Embryonic facial prominence (tissue), 1 donor: ENCODE data around the gene PDE6D.
"Not testable (repeated sequence)": the region's sequence is repeated elsewhere in the genome, so short reads cannot be mapped to it uniquely, and the experiment has no call there.

Source experiments
- DNase-seq: peaks from one replicate; pipeline ENCODE4 v3.0.0-alpha.2; 2016; ENCODE audit errors: extremely low spot score

The PDE6D gene

DNA sequence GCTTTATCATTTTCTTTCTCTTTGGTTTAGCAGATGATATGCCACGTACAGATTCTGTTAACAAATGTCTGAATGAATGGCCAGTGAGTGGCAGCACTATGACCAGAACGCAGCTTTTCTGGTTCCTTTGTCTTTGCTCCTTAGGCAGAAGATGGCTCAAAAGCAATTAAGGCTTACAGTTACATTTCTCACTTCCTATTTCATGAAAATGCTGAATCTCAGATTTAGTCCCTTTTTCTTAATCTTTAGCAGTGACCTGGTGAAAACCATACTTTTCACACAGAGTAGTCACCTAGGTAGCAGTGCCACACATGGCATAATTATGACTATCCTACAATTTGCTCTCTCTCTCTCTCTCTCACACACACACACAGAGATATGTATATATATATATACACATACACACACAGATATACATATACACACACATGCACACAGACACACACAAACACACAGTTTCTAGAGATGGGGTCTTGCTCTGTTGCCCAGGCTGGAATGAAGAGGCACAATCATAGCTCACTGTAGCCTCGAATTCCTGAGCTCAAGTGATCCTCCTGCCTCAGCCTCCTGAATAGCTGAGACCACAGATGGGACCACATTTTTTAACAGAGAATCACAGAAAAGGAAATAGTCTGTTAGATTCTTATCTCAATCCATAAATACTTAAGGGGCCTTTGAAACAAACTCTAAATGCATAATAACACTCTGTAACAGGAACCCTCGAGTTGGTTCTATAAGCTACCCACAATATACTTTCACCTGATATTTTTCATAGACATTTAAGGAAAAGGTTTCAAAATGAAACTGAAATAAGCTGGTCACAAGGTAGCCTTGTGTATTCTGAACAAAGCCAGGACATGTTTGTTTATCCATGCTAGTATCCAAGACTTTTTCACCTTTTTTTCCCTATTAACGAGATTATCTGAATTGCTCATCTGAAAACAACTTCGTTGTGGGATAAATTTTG, 11.6 kb downstream of the PDE6D start:
- DNase-seq = no peak

DNA sequence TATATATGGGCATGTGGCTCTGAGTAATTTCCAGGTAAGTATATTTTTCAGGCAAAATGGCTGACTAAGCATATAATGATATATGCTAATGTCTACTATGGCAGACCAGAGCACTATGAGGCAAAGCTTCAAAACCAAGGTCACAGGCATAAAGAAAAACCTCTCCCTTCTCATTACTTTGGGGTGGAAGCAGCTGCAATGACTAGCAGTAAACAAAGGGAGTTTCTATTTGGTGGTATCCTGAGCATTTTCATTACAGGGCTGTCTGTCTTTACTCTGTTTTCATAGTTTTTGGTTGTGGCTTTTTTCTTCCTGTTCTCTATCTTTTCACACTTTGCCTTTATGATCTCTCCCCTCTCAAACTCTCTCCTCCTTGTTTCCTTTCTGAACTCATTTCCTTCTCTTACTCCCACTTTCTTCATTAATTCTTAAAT, 15.6 kb downstream of the PDE6D start:
- DNase-seq = no peak

DNA sequence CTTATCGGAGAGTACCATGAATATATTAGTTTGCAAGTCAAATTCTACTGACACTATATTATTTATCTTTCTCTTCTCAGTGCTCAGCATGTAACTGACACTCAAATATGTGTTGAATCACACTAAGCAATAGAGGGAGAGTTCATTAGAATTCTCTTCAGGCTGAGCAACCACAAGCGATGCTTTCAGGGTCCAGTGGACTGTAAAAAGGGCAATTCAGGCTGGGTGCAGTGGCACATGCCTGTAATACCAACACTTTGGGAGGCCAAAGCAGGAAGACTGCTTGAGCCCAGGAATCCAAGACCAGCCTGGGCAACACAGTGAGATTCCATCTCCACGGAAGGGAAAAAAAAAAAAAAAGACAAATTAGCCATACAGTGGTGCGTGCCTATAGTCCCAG, 16.3 kb downstream of the PDE6D start:
- no peak for DNase-seq

DNA sequence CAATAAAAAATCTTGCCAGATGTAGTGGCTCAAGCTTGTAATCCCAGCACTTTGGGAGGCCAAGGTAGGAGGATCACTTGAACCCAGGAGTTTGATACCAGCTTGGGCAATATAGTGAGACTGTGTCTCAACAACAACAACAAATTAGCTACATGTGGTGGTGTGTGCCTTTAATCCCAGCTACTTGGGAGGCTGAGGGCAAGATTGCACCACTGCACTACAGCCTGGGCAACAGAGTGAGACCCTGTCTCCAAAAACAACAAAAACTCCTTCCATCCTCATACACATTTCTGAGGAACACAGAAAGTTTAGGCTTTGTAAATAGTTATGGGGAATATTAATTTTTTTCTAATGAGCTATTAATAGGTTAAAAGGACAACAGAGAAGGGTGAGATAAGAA, 17.0 kb downstream of the PDE6D start:
- DNase-seq = no peak

DNA sequence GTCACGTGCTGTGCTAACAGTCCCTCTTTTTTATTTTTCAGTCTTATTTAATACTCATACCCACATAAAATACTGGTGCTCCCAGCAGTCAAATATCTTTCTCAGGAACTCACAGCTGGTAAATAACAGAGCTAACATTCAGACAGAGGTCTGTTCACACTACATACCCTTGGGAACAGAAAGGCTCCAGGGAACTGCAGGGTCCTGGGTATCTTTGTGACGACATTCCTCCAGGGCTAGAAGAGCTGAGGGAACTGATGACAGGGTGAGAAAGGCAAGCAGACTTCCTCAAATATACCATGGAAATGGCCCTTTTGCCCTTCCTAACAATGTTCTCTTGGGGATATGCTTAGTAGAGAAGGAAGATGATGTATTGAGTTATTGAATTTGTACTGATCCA, 19.3 kb downstream of the PDE6D start:
- no peak for DNase-seq

DNA sequence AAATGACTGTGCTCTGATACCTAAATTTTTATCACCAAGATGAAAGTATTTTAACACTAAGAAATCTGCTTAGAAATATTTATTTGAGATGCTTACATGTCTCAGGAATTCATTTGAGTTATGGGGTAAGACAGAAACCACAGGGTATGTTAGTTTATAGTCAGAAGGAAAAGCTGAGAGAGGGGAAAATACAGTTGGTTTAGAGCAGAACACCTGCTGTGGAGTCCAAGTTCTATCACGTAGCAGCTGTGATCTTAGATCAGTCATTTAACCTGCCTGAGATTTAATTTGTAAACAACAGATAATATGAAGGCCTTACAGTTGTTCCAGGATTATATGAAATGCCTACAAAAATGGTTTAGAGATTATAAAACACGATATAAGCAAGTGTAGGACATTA, 29.0 kb downstream of the PDE6D start:
- DNase-seq = no peak

DNA sequence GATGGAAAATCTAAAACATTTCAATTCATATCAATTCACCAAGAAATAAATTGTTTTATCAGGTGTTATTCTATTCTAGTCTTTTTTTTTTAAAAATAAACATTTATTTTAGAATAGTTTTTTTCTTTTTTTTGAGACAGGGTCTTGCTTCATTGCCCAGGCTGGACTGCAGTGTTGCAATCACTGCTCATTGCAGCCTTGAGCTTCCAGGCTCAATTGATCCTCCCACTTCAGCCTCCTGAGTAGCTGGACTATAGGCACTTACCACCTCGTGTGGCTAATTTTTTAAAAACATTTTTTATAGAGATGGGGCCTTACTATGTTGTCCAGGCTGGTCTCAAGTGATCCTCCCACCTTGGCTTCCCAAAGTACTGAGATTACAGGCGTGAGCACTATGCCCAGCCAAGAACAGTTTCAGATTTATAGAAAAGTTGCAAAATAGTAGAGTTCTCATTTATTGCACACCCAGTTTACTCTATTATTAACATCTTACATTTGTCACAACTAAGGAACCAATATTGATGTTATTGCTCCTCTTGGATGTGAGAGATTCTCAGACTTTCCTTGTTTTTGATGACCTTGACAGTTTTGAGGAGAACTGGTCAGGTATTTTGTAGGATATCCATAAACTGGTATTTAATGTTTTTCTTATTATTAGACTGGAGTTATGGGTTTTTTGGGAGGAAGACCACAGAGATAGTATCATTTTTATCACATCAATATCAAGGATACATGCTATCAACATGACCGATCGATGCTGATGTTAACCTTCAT, 29.9 kb downstream of the PDE6D start:
- no peak for DNase-seq

DNA sequence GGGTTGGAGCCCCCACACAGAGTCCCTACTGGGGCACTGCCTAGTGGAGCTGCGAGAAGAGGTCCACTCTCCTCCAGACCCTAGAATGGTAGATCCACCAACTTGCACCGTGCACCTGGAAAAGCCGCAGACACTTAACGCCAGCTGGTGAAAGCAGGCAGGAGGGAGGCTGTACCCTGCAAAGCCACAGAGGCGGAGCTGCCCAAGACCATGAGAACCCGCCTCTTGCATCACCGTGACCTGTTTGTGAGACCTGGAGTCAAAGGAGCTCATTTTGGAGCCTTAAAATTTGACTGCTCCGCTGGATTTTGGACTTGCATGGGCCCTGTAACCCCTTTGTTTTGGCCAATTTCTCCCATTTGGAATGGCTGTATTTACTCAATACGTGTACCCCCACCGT, 32.1 kb downstream of the PDE6D start:
- not testable (repeated sequence) for DNase-seq

DNA sequence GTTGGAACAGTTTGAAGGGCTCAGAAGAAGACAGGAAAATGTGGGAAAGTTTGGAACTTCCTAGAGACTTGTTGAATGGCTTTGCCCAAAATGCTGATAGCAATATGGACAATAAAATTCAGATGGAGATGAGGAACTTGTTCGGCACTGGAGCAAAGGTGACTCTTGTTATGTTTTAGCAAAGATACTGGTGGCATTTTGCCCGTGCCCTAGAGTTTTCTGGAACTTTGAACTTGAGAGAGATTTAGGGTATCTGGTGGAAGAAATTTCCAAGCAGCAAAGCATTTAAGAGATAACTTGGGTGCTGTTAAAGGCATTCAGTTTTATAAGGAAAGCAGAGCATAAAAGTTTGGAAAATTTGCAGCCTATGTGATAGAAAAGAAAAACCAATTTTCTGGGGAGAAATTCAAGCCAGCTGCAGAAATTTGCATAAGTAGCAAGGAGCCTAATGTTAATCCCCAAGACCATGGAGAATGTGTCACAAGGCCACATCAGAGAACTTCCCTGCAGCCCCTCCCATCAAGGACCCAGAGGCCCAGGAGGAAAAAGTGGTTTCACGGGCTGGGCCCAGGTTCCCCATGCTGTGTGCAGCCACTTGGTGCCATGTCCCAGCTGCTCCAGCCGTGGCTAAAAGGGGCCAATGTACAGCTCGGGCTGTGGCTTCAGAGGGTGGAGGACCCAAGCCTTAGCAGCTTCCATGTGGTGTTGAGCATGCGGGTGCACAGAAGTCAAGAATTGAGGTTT, 32.8 kb downstream of the PDE6D start:
- DNase-seq = not testable (repeated sequence)

DNA sequence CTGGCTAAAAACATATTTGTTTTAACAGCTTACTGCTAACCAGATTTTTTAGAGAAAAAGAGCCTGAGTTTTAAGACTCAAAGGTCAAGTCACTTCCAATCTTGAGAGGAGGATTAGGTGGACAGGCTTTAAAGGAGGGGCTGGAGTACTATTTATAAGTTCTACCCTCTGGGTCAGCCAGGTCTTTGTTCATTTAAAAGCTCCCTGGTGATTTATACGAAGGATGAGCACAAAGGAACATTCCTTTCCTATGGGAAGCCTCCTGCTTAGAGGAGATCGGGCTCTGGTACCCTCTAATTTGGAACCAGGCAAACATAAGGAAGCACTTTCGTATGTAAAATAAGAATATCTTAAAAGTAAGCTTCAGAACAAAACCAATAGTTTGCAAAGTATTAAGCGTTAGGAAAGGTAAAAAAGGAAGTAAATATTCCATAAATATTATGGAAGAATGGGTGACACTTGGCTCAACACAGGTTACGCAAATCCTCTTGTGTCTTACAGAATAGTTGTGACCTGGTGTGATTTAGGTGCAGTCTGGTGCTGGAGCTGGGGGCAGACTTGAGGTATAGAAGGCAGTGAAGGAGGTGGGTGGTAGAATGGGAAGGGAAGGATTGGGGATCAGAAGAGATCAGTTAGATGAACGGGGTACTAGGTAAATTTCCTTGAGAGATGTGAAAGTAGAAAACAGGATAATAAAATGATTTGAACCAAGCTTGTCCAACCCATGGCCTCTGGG, 35.6 kb downstream of the PDE6D start:
- no peak for DNase-seq

DNA sequence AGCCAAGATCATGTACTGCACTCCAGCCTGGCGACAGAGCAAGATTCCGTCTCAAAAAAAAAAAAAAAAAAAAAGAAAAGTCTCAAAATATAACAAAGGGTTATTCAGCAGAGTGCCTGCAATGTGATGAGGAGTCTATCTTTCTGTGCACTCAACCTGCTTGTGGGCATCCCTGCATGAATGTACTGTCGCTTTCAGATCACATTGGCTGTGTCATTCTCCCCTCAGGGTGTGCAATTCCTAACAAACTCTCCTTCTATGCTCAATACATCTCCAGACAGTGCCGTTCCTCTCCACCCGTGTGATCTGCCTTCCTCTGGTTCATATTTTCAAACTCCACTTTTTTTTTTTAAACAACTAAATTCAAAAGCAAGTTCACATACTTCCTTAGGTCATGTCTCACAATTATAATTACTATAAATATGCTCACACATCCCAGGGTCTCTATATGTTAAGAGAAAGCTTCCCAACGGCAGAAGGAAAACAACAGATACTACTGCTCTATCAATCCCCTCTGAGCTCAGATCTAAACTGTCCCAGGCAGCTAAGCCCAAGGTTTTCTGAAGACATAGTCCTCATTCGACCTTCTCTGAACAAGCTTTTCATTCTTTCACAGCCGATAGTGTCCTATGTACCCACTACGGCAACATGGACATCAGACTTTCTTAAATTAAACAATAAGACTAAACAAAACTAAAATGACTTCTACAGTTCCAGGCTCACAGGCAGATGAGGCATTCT, 37.5 kb downstream of the PDE6D start:
- no peak for DNase-seq

DNA sequence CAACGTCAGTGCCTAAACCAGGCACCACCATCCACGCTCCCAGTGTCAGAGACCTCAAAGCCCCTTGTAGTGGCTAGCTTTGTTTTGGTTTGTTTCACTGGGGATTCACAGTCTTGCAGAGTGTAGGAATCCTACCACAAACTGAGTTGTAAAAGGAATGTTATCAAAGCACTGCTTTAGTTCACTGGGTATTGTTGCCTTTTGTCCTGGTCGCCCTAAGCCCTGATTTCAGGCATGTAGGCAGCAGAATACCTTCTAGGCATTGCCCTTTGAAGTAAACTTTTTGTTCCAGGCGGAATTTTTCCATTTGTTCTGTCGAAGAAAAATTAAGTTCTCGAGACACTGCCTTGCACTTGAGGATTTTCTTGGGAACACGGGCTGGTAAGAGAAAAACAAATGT, 43.3 kb downstream of the PDE6D start:
- DNase-seq = no peak

DNA sequence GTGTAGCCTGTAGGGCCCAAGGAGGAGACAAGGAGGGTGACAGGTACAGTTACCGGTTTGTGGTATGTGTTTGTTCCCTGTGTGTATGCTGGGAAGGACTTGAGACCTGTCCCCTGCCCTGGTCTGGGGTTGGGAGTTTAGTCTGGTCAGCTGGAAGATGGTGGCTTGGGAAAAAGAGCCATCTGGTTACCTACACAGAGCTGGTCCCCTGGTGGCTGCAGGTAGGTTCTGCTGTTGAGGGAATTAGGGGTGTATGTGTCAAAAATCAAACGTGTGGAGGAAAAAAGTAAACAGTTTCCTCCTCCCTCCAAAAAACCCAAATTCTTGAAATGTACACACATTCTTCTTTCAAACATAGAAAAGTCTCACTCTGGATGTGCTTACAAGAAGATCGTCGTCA, 48.5 kb downstream of the PDE6D start:
- no peak for DNase-seq

DNA sequence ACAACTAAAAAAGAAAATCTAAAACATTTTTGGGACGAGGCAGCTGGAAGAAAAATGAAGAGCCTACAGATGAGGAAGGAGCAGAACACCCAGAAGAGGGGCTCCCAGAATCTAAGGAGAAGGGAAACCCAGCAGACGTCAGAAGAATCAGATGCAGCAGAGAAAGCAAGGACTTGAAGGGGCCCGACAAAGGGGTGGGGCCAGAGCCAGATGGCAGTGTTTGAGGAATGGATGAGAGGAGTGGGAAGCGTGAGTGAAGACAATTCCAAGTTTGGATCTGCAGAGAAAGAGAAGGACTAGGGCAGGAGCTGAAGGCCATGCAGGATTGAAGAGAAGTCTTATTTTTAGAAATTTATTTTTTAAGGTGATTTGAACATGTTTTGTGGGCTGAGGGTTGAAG, 53.5 kb downstream of the PDE6D start:
- no peak for DNase-seq

DNA sequence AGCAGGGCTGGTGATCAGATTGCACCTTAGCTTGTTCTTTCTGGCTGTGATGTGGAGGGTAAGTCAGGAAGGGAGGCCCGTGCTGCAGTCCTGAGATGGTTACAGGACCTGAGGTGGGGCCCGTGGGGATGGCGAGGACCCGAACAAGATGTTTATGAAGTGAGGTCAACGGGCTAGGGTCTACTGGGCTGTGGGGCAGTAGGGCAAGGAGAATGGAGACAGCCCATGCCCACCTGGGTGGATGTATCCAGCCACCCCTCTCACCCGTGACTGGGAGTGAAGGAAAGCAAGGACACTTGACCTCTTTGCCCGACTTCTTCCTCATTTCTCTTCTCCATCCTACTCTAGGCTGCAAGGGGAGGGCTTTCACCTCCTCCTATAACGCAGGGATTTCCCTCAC, 54.8 kb downstream of the PDE6D start:
- no peak for DNase-seq

DNA sequence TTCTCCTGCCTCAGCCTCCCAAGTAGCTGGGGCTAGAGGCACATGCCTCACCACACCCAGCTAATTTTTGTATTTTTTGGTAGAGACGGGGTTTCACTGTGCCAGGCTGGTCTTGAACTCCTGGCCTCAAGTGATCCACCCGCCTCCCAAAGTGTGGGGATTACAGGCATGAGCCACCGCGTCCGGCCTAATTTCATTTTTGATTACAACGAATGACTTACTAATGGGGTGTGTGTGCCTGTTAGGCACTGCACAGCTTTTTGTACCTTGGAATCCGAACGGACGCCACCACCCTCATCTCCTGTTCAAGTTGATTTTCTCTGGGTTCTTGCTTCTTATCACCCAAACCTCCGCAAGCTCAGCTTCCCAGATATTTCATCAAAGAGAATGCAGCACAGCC, 55.6 kb downstream of the PDE6D start:
- DNase-seq = no peak

DNA sequence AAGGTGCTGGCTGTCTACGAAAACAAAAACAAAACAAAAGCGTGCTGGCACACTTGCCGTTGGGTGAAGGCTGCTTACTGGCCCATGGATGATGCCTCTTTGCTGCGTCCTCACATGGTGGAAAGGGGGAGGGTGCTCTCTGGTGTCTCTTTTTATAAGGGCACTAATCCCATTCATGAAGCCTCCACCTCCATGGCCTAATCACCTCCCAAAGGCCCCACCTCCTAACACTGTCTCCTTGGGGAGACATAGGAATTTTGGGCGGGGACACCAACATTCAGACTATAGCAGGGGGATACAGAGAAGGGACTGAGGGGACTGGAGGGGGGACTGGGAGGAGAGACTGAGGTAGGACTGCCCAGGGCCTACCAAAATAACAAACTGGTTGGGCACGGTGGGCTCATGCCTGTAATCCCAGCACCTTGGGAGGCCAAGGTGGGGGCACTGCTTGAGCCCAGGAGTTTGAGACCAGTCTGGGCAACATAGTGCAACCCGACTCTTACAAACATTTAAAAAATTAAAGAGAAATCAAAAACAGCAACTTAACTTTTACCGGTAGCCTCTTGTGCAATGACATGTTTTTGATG, 58.3 kb downstream of the PDE6D start:
- no peak for DNase-seq

DNA sequence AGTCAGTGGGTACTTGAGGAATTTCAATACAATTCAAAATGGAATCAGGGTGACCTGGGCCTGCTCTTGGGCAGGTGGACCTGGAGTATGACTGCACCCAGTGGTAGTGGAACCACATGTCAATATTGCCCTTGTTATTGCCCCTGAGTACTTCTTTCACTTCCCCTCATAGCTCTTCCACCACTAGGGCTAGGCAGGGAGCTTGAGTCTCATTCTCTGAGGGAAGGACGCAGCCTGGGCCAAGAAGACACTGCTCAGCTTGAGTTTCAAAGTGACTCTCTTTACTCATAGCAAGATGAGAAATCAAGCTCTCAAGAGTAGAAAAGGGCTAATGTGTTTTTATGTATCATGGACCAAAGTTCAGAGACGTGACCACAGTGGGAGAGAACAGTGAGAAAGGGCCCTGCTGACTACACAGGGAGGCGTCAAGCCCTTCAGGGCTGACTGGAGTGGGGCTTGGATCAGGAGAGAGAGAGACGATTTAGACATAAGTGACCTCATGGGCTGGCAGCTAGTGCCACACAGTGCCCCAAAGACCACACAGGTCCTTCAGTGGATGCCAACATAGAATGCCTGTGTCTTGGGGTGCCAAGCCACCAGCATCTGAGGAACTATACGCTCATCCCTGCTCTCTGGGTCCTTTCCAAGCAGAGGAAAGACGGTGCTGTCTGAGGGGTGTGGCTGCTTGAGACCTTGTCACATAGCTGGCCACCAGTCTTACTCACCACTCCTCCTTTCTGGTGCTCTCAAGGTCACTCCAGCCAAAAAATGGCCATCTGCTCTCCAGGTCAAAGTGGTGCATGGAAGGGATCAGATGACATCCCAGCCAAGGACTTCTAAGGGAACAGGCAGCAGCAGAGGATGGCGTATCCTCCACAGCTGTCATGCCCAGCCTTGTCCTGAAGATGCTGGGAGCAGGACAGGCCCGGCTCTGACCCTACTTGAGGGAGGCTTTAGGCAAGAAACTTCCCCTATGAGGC, 59.8 kb downstream of the PDE6D start:
- no peak for DNase-seq

DNA sequence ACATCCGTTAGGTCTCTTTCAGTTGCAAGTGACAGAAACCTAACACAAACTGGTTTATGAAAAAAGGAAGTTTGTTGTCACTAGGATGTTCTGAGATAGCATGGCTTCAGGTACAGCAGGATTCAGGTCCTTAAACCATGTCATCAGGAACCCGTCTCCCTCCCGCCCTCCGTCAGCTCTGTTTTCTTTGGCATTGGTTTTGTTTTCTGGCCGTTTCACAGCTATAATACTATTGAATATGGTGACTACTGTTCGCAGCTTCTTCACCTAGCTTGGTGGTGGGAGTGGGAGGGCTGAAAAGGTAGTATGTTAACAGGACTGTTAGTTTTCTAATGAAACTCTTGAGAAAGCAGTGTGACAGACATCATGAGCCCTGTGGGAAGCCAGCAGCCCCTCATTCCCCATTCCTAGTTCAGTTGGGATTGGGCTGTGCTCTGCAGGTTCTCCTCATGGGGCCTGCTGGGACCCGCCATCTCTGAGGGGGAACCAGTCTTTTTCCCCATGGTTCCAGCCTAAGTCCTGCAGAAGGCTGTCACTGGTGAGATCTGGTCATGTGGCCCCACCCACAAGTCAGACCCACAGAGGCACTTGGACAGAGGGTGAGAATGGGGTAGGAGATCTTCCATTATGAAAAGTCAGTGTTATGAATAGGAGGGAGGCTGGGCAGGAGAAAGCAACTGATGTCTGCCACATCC, 60.6 kb downstream of the PDE6D start:
- no peak for DNase-seq
